ENCODE data around the gene TMEM184B.

- no peak for TF ChIP-seq POLR2A (IDR thresholded peaks at IDR 0.05)
- TF ChIP-seq, protein P1, sequence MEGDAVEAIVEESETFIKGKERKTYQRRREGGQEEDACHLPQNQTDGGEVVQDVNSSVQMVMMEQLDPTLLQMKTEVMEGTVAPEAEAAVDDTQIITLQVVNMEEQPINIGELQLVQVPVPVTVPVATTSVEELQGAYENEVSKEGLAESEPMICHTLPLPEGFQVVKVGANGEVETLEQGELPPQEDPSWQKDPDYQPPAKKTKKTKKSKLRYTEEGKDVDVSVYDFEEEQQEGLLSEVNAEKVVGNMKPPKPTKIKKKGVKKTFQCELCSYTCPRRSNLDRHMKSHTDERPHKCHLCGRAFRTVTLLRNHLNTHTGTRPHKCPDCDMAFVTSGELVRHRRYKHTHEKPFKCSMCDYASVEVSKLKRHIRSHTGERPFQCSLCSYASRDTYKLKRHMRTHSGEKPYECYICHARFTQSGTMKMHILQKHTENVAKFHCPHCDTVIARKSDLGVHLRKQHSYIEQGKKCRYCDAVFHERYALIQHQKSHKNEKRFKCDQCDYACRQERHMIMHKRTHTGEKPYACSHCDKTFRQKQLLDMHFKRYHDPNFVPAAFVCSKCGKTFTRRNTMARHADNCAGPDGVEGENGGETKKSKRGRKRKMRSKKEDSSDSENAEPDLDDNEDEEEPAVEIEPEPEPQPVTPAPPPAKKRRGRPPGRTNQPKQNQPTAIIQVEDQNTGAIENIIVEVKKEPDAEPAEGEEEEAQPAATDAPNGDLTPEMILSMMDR (IDR thresholded peaks at IDR 0.05): no peak
Measured at GRCh38 chr22:38246692-38247091, 26.1 kb downstream of the TMEM184B start.
